Measurements from ENCODE around the gene KPRP.

Gene KPRP

DNA sequence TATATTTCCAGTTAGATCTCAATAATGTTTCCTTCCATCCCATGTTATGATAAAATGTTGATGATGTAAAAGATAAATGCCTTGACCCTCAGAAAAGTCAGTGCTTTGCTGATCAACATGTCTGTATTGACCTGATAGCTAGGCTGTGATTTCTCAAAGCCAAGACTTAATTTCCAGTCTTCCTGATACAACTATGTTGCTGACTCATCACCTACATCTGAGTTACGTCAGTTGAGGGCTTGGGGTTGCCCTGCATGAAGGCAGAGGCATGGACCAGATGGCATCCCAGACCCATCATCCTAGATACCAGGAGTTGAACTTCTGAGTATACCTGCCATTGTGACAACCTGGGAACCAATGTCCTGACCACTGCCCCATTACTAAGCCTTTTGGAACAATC, 43.5 kb downstream of the KPRP start:
- Mint-ChIP-seq H3K9me3 (no peaks in the 10 kb centered on the region), H3K4me3 (no peak overlapping the region), H3K36me3 (ENCODE audit: low read depth) (no peaks in the 10 kb centered on the region), H3K4me1 (ENCODE audit: low read depth) (no peaks in the 10 kb centered on the region), H3K27ac (no peak overlapping the region), H3K27me3 (ENCODE audit: low read depth) (peaks cover 10% of the 10 kb centered on the region)
- no peak for DNase-seq (ENCODE audit: low spot score)

DNA sequence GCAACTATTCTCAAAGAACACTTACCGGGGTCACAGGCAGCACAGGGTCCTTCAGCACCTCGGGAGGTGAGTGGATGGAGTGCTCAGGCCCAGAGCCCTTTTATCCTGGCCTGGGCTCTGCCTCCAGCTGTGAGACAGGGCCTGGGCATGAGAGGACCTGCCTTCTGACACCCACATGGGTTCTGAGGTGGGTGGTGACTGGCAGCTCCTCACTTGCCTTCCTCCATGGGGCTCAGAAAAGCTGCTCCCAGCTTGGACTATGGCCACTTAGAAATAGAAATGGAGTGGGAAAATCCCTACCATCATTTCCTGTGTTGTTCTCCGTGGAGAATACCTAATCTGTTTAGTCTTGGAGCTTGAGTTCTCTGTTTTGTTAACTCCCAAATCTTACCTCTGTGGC, 48.8 kb downstream of the KPRP start, which contains the start of gene LCE1C:
LCE1C (minus strand) TSS at position 76 of the 400 bp plus-strand sequence. CDS start 1,173 bp downstream, outside the sequence.
- no peaks in the 10 kb centered on the region for H3K36me3 Mint-ChIP-seq (ENCODE audit: low read depth)
- H3K4me1 Mint-ChIP-seq (ENCODE audit: low read depth): no peaks in the 10 kb centered on the region
- DNase-seq (ENCODE audit: low spot score): no peak
- H3K4me3 Mint-ChIP-seq: no peak within 1 kb of the TSS
- no peaks in the 10 kb centered on the region for H3K9me3 Mint-ChIP-seq
- peaks cover 6% of the 10 kb centered on the region for H3K27me3 Mint-ChIP-seq (ENCODE audit: low read depth)
- H3K27ac Mint-ChIP-seq: no peak within 1 kb of the TSS

DNA sequence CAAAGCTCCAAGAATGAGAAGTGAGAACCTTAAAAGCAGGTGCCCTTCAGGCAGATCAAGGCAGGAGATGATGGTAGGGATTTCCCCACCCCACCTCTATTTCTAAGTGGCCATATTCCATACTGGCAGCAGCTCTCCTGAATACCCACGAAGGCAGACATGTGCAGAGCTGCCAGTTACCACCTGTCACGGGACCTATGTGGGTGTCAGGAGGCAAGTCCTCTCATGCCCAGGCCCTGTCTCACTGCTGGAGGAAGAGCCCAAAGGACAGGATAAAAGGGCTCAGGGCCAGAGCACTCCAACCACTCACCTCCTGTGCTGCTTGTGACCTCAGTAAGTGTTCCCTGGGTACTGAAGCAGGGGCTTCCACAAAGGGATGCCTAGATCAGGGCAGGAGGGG, 53.2 kb downstream of the KPRP start:
- Mint-ChIP-seq H3K4me1 (ENCODE audit: low read depth) (no peaks in the 10 kb centered on the region), H3K4me3 (no peak overlapping the region), H3K36me3 (ENCODE audit: low read depth) (no peaks in the 10 kb centered on the region), H3K27ac (no peak overlapping the region), H3K9me3 (no peaks in the 10 kb centered on the region), H3K27me3 (ENCODE audit: low read depth) (no peaks in the 10 kb centered on the region)
- DNase-seq (ENCODE audit: low spot score): no peak
